ENCODE results near the gene TP53INP2. TPM values are rescaled to one million over a fixed set of nuclear protein-coding genes. Genes with fewer than 3 reads are reported as not detected.
"Not testable (repeated sequence)": the region's sequence is repeated elsewhere in the genome, so short reads cannot be mapped to it uniquely, and the experiment has no call there.

Gene TP53INP2, protein sequence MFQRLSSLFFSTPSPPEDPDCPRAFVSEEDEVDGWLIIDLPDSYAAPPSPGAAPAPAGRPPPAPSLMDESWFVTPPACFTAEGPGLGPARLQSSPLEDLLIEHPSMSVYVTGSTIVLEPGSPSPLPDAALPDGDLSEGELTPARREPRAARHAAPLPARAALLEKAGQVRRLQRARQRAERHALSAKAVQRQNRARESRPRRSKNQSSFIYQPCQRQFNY
- total RNA-seq: 14.4 TPM

DNA sequence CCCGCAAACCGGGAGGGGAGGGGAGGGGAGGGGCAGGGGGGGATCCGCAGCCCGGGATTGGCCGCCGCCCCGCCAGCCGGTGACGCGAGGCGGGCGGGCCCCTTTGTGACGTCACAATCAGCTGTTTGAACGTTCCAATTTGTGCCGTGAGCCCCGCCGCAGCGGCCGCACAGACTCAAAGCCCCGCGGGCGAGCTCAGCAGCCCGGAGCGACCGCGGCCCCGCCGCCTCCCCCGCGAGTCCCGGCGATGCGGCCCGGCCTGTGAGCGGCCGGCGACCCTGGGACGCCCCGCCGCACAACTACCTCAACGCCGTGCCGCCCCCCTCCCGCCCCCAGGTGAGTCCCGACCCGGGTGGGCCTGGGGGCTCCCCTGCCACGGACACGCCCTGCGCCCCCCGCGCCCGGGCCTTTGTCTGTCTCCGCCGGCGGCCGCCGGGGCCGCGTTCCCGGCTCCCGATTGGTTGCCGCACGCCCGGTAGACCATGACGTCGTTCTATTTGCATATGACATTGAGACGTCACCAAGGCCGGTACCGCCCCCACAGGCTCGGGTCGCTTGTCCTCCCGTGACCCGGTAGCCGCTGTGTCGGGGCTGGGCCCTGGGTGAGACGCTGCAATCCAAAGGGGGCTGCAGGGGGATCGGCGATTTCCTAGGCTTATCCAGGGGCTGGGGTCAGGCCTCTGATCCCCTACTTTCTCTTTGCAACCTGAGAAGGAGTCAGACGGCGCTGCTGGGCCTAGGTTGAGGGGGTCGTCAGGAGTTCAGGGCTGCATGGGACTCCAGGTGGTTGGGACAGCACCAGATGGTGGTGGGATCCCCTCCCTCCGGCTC, at the start of gene TP53INP2:
TP53INP2 (plus strand) TSS at position 168 of the 831 bp plus-strand sequence. CDS start 4,396 bp downstream, outside the sequence.
- DNase-seq (ENCODE audit: low spot score) (peak; percentile 96), ATAC-seq (peak; percentile 75)

DNA sequence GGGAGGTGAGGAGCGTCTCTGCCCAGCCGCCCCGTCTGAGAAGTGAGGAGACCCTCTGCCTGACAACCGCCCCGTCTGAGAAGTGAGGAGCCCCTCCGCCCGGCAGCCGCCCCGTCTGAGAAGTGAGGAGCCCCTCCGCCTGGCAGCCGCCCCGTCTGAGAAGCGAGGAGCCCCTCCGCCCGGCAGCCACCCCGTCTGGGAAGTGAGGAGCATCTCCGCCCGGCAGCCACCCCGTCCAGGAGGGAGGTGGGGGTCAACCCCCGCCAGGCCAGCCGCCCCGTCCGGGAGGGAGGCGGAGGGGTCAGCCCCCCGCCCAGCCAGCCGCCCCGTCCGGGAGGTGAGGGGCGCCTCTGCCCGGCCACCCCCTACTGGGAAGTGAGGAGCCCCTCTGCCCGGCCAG, 45.5 kb upstream of the TP53INP2 start:
- ATAC-seq; DNase-seq (ENCODE audit: low spot score): not testable (repeated sequence)

DNA sequence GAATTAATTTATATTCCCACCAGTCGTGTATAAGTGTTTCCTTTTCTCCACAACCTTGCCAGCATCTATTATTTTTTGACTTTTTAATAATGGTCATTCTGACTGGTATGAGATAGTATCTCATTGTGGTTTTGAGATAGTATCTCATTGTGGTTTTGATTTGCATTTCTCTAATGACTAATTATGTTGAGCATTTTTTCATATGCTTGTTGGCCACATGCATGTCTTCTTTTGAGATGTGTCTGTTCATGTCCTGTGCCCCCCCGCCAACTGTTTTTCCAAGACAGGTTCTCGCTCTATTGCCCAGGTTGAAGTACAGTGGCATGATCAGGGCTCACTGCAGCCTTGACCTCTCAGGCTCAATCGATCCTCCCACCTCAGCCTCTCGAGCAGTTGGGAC, 42.3 kb upstream of the TP53INP2 start:
- ATAC-seq; DNase-seq (ENCODE audit: low spot score): not testable (repeated sequence)

DNA sequence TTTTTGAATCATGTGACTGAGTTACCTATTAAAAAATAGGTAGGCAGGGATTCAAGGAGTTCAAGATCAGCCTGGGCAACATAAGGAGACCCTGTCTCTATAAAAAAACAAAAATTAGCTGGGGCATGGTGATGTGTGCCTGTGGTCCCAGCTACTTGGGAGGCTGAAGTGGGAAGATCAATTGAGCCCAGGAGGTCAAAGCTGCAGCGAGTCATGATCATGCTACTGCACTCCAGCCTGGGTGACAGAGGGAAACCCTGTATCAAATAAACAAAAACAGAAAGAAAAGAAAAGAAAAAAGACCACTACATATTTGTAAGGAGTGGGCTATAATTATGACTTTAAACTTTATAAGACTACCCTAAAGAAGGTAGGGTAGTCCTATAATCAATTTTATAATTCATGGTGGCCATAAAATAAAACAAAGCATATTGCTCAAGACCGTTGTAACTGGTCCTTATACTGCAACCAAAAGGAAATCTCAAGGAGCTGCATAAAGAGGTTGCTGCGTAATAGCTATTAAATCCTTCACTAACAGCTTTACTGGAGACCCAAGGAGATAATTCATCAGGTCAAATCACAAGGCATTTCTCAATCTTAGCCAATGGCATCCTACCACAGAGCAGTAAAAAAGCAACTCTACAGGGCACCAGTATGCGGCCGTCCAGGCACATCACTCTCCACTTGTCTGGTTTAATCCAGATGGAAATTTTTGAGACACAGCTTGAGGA, 40.8 kb upstream of the TP53INP2 start:
- no peak for DNase-seq (ENCODE audit: low spot score)
- no peak for ATAC-seq

DNA sequence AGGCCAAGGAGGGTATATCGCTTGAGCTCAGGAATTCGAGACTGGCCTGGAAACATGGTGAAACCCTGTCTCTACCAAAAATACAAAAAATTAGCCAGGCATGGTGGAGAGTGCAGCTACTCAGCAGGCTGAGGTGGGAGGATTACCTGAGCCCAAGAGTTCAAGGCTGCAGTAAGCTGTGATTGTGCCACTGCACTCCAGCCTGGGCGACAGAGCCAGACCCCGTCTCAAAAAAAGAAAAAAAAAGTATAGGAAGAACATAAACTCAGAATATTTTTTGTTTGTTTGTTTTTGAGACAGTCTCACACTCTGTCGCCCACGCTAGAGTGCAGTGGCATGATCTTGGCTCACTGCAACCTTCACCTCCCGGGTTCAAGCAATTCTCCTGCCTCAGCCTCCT, 39.4 kb upstream of the TP53INP2 start:
- not testable (repeated sequence) for DNase-seq (ENCODE audit: low spot score); ATAC-seq

DNA sequence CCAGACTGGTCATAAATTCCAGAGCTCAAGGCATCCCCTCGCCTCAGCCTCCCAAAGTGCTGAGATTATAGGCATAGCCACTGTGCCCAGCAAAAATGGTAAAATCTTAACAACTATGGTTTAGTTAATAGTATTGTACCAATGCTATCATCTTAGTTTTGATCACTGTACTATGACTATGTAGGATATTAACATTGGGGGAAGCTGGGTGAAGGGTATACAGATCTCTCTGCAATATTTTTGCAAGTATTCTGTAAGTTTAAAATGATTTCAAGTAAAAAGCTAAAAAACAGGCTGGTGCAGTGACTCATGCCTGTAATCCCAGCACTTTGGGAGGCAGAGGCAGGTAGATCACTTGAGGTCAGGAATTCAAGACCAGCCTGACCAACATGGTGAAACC, 35.0 kb upstream of the TP53INP2 start:
- DNase-seq (ENCODE audit: low spot score) (no peak), ATAC-seq (no peak)

DNA sequence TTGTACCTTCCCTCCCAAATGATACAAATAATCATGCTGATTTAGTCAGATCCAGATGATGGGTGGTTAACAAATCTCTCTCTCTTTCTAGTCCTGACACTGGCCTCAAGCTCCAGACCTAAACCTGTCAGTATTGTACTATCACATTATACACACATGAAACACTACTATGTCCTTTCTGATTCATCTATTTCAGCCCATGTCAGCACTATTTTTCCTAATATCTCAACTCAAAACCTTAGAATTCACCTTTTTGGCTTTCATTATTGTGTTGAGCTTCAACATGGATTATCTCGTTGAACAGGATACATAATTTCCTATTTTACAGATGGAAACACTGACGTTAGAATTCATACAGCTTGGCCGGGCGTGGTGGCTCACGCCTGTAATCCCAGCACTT, 30.7 kb upstream of the TP53INP2 start:
- ATAC-seq (no peak), DNase-seq (ENCODE audit: low spot score) (no peak)

DNA sequence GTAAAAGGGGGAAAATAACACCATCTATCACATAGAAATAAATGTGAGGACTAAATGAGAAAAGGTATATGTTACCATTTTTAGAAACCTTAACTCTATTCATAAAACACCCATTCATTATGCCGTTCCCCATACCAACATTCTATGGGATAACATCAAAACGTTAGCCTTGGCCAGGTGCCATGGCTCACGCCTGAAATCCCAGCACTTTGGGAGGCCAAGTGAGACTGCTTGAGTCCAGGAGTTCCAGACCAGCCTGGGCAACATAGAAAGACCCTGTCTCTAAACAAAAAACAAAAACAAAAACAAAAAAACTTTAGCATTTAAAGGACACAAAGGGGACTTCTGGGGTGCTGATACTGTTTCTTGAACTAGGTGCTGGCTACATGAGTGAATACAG, 28.6 kb upstream of the TP53INP2 start:
- DNase-seq (ENCODE audit: low spot score) (no peak), ATAC-seq (no peak)

DNA sequence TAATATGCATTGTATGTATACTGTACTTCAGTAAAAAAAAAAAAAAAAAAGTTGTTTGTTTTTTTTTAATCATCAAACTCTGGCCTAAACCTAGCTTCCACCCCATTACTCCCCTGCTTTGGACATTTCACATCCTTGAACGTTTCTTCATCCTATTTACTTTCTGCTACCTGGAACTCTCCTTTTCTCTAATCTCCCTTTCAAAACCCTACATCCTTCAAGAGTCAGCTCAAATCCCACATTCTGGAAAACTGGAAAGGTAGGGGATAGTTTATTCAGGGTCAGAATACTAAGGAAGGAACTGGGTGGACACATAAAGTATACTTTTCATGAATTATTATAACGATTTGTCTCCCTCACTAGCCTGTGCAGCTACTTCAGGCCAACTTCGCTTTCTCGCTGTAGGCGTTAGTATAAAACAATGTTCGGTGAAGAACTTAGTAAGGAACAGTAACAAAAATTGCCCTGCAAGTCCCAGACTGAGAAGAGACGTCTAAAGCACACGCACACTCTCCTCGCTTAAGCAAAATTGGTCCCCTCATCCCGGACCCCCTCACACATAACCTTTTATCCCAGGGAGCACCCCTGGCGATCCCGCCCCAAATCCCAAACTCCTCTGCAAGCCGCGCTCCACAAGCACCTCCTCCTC, 28.0 kb upstream of the TP53INP2 start:
- DNase-seq (ENCODE audit: low spot score) (no peak), ATAC-seq (no peak)

DNA sequence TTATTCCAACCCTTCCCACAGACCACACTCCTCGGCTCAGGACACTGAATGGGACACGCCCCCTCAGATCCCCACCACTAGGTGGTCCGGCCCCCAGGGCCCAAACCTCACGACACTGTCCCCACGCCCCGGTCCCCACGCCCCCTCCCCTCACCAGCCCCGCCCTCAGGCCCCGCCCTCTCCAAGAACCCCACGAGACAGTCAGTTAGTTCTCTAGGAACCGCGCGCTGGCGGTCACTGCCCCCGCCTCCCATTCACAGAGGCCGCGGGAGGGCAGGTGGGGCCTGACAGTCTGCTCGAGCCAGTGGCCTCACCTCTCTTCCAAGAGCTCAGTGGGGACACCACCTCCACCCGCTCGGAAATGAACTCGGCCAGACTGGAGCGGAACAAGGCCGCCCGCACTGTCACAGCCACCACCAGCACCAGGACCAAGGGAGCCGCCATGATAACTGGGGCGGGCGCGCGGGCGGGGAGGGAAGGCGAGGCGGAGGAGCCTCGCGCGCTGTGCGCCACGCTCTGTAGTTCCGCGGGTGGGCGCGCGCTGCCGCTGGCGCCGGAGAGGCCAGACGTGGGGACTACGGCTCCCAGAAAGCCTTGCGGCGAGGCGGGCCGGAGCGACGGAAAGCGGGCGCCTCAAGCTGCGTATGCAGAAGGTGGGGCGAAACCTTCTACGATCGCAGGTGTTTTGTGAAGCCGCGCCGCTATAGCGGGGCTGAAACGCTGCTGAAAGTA, 27.3 kb upstream of the TP53INP2 start, which contains the start of gene PIGU:
PIGU (minus strand) TSS at position 451 of the 732 bp plus-strand sequence; CDS start at position 444, 7 bp downstream.
- peak; percentile 97 for ATAC-seq
- peak; percentile 98 for DNase-seq (ENCODE audit: low spot score)

DNA sequence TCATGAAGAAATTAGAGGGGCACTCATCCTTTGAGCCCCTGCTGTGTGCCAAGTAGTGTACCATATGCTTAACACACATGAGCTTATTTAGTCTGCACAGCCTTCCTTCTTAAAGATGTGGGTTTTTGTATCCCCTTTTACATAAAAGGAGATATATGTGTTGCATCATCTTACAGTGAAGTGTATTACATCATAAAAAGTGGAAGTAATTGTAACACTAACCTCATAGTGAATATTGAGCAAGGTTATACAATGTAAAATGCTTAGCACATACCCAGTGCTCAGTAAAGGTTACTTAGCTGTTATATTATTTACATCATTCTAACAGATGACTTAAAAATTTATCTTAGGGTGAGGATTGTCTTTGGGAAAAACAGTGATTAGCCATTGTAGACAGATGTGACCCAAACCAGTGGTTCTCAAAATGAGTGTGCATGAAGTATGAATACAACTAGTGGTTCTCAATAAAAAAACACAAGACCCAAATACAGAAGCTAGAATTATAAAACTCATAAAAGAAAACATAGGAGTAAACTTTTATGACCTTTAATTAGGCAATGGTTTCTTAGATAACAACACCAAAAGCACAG, 23.5 kb upstream of the TP53INP2 start:
- ATAC-seq (no peak), DNase-seq (ENCODE audit: low spot score) (no peak)

DNA sequence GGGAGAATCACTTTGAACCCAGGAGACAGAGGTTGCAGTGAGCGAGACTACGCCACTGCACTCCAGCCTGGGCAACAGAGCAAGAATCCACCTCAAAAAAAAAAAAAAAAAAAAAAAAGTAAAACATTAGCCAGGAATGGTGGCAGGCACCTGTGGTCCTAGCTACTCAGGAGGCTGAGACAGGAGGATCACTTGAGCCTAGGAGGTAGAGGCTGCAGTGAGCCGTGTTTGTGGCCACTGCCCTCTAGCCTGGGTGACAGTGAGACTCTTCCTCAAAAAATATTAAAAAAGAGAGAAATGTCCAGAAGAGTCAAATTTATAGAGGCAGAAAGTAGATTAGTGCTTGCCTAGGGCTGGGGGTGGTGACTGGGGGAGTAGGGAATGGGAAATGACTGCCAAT, 20.5 kb upstream of the TP53INP2 start:
- no peak for ATAC-seq

DNA sequence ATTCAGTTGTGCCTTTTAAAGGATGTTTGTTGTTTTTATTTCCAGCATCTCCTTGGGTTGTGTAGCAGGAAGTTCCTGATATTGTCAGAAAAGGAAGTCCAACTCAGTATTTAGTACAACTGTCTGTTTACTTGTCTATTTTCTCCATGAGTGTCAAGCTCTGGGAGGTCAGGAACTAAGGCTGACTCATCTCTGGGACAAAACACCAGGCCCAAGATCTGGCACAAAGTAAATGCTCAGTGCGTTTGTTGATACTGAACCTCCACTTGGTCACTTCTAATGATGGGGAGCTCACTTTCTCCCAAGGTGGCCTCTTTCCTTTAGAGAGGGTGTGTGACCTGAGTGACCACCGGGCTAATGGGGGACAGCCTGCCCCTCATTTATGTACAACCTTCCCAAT, 14.7 kb upstream of the TP53INP2 start:
- ATAC-seq: peak; percentile 43
- DNase-seq (ENCODE audit: low spot score): no peak

More for the DNA sequence above, 20.5 kb upstream of the TP53INP2 start:
- no peak for DNase-seq (ENCODE audit: low spot score)

DNA sequence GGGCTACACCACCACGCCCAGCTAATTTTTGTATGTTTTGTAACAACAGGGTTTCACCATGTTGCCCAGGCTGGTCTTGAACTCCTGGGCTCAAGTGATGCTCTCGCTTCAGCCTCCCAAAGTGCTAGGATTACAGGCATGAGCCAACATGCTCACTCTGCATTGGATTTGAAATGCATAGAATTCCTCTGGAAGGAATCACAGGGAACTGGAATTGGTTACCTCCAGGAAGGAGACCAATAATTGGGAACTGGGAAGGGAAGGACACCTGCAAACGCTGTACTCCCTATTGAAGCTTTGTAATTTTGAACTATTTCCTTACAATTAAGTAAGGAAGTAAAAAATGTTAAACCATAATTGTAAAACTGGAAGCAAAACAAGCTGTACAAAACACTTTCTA, 12.3 kb upstream of the TP53INP2 start:
- DNase-seq (ENCODE audit: low spot score): no peak
- ATAC-seq: no peak

DNA sequence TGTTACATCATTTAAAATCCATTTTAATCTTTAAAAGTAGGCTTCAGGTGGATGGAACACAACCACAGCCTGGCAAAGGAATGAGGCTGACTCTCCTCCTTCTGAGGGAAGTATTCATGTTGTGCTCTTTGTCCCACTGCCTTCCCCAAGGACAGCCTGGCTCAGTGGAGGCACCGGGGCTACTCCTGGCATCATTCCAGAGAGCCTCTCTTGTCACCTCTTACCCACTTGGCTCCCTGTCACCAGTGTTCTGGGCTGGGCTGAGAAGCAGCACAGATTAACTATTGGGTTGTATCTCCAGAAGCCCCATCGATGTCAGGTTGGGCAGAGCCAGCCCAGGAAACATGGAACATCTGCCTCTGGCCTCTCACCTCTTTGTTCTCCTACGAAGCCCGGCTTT, 10.7 kb upstream of the TP53INP2 start:
- ATAC-seq (peak; percentile 31), DNase-seq (ENCODE audit: low spot score) (no peak)

DNA sequence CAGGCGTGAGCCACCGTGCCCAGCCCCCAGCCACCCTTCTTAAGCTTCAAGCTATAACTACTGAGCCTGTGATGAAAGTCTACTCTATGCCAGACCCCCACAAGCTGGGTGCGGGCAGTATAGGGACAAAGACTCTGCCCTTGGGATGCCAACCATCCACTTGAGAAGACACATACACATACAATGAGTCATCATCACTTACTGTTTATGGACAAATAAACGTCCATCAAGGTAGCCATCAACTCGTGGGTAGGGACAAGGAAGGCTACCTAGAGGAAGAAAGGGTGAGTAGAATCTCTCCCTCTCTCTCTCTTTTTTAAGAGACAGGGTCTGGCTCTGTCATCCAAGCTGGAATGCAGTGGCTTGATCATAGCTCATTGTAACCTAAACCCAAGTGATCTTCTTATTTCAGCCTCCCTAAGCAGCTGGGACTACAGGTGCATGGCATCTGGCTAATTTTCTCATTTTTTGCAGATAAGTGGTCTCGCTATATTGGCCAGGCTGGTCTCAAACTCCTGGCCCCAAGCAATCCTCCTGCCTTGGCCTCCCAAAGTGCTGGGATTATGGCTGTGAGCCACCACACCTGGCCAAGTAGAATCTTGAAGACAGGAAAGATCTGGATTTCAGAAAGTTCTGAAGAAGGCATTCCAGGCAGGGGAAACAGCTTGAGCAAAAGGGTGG, 2.6 kb upstream of the TP53INP2 start:
- no peak for DNase-seq (ENCODE audit: low spot score)
- ATAC-seq: no peak

DNA sequence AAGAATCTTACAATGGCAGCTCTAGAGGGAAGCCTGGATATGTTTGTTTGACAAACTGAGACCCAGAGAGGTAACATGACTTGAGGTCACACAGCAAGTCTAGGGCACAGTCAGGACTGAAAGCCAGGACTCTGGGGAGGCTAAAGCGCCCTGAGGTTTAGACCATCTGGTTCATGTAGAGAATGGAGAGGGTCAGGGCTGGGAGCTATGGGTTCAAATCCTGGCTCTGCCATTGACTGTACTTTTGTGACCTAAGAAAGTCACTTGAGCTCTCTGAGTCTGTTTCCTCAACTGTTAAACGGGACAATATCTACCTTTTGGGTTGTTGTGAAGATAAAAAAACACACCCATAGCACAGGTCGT, 1.1 kb upstream of the TP53INP2 start:
- DNase-seq (ENCODE audit: low spot score) (no peak), ATAC-seq (no peak)

DNA sequence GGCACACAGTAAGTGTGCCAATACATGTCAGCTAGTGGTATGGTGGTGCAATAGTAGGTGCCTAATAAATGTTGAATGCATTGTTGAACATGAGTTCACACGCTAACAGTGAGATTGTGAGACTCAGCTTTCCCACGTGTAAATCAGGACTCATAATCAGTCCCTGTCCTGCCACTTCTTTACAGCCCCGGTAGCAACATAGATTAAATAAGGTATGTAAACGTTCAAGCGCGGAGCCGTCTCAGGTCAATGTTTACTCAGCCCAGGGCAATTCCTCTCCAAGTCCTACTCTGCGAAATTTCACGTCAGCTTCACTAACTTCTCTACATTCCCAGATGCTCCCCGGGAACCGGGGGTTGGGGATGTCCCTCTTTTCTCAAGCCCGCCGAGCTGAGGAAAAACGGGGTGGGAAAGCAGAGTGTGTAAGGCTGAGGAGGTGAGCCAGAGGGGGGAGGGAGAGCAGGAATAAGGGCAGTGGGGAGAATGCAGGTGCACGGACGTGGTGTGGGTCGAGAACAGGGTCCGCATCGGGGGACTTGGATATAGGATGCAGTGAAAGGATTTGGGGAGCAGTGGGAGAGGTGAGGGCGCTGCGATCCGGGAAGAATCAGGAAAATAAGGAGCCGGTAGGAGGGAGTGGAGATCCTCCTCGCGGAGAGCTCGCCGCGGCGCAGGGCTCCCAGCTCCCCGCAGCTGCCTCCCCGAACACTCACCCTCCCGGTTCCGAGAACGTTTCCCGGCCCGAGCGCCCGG, 544 bp upstream of the TP53INP2 start:
- ATAC-seq (peak; percentile 6), DNase-seq (ENCODE audit: low spot score) (peak; percentile 60)

DNA sequence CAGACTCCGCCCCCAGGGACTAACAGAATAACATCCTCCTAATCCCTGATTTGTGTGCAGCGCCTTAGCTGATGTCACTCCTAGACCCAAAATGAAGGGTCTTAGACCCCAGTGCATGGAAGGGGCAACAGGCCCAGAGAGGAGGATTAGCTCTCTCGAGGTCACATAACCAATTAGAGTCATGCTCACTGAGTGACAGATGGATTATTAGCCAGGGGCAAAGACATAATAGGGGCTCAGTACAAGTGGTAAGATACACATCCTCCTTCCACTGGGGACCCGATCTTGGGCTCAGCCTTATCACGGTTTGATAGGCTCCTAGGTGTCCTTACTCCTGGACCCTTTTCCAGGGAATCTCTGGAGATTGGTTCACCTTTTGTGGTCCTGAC, 858 bp downstream of the TP53INP2 start:
- no peak for ATAC-seq
- DNase-seq (ENCODE audit: low spot score): no peak

All from left lobe of liver (tissue), 2 donors.